Trophoblast cell (in vitro differentiated cells and primary cell): ENCODE measurements around the gene CYP27B1.

Source experiments
- DNase-seq, 2 donors: peaks; one replicate each; pipeline ENCODE4 v3.0.0-alpha.2; 2016
- H2AFZ ChIP-seq: 2 replicates; pipeline ENCODE4 v1.6.1; 2013; ENCODE audit warnings: low read length, moderate library complexity, mild to moderate bottlenecking; ENCODE audit not compliant: insufficient read depth, poor library complexity
- H2AK5ac ChIP-seq: 2 replicates; pipeline ENCODE4 v1.6.1; 2013; ENCODE audit warnings: mild to moderate bottlenecking, low read length
- H2BK120ac ChIP-seq: 2 replicates; pipeline ENCODE4 v1.6.1; 2013; ENCODE audit warnings: low read length, mild to moderate bottlenecking, moderate library complexity; ENCODE audit not compliant: insufficient read depth, poor library complexity
- H2BK12ac ChIP-seq: 2 replicates; pipeline ENCODE4 v1.6.1; 2013; ENCODE audit warnings: mild to moderate bottlenecking, low read length, moderate library complexity
- H2BK5ac ChIP-seq: 2 replicates; pipeline ENCODE4 v1.6.1; 2013; ENCODE audit warnings: low read length, low read depth, moderate library complexity, mild to moderate bottlenecking; ENCODE audit not compliant: poor library complexity
- H3K14ac ChIP-seq: 2 replicates; pipeline ENCODE4 v1.6.1; 2013; ENCODE audit warnings: mild to moderate bottlenecking, low read length
- H3K18ac ChIP-seq: 2 replicates; pipeline ENCODE4 v1.6.1; 2013; ENCODE audit warnings: mild to moderate bottlenecking, low read length
- H3K23ac ChIP-seq: 2 replicates; pipeline ENCODE4 v1.6.1; 2013; ENCODE audit warnings: low read length
- H3K27ac ChIP-seq: 2 replicates; pipeline ENCODE4 v1.5.1; 2013; ENCODE audit warnings: low read depth, mild to moderate bottlenecking, inconsistent platforms, low read length, moderate library complexity
- H3K27me3 ChIP-seq: 2 replicates; pipeline ENCODE4 v1.6.1; 2013; ENCODE audit warnings: inconsistent platforms, mild to moderate bottlenecking, low read length, moderate library complexity; ENCODE audit not compliant: insufficient read depth
- H3K36me3 ChIP-seq, 2 experiments: 1 replicate in 1 of 2; 2 replicates in 1 of 2; pipeline ENCODE4 v1.6.1; 2013; ENCODE audit warnings: low read length in 2 of 2, mild to moderate bottlenecking in 2 of 2, moderate library complexity in 1 of 2; ENCODE audit not compliant: insufficient read depth in 2 of 2, control insufficient read depth in 1 of 2
- H3K4ac ChIP-seq: 2 replicates; pipeline ENCODE4 v1.6.1; 2013; ENCODE audit warnings: low read depth, mild to moderate bottlenecking, low read length, moderate library complexity
- H3K4me1 ChIP-seq, 2 experiments: 1 replicate in 1 of 2; 2 replicates in 1 of 2; pipeline ENCODE4 v1.6.1; 2013; ENCODE audit warnings: low read length in 2 of 2, mild to moderate bottlenecking in 2 of 2, moderate library complexity in 1 of 2; ENCODE audit not compliant: insufficient read depth in 2 of 2, control insufficient read depth in 1 of 2
- H3K4me2 ChIP-seq: 2 replicates; pipeline ENCODE4 v1.6.1; 2013; ENCODE audit warnings: inconsistent platforms, mild to moderate bottlenecking, low read length, moderate library complexity
- H3K4me3 ChIP-seq: 2 replicates; pipeline ENCODE4 v1.5.1; 2013; ENCODE audit warnings: mild to moderate bottlenecking, low read depth, low read length, inconsistent platforms
- H3K79me1 ChIP-seq: one replicate; pipeline ENCODE4 v1.6.1; 2013; ENCODE audit warnings: low read length
- H3K79me2 ChIP-seq: 2 replicates; pipeline ENCODE4 v1.6.1; 2013; ENCODE audit warnings: low read length, mild to moderate bottlenecking; ENCODE audit not compliant: control insufficient read depth, insufficient read depth, poor library complexity
- H3K9ac ChIP-seq: 2 replicates; pipeline ENCODE4 v1.6.1; 2013; ENCODE audit warnings: mild to moderate bottlenecking, low read length
- H3K9me3 ChIP-seq: 2 replicates; pipeline ENCODE4 v1.6.1; 2013; ENCODE audit warnings: low read depth, mild to moderate bottlenecking, control low read depth, inconsistent platforms, low read length; ENCODE audit not compliant: insufficient read depth
- H4K12ac ChIP-seq: 2 replicates; pipeline ENCODE4 v1.6.1; 2013; ENCODE audit warnings: low read depth, mild to moderate bottlenecking, low read length, moderate library complexity
- H4K8ac ChIP-seq: 2 replicates; pipeline ENCODE4 v1.6.1; 2013; ENCODE audit warnings: low read depth, mild to moderate bottlenecking, low read length, moderate library complexity
- H4K91ac ChIP-seq: one replicate; pipeline ENCODE4 v1.6.1; 2013; ENCODE audit warnings: low read depth, mild to moderate bottlenecking, low read length, moderate library complexity
- WGBS: extraction: QIAGEN DNeasy Blood & Tissue Kit; methylation state at CpG from one replicate; pipeline ENCODE4 v1.1.7; 2013; ENCODE audit warnings: missing lambda C conversion rate; ENCODE audit not compliant: insufficient read length, insufficient coverage; ENCODE audit errors: extremely low coverage; 5-methylcytosine and 5-hydroxymethylcytosine counted together

CYP27B1 gene

GRCh38 chr12:57758552-57759359 lies 8.1 kb downstream of the CYP27B1 start:
- no peaks in the 10 kb centered on the region for H3K36me3 ChIP-seq
- H3K79me2 ChIP-seq, result no peaks in the 10 kb centered on the region
- no peak overlapping the region for H3K4ac ChIP-seq
- peaks cover 5% of the 10 kb centered on the region for H3K9me3 ChIP-seq
- no peak overlapping the region for H2BK12ac ChIP-seq
- WGBS, result no CpG with 5 or more reads among the region's 25 CpGs
- DNase-seq, result no peak
- H3K4me3 ChIP-seq, result no peak overlapping the region
- no peak overlapping the region for H3K14ac ChIP-seq
- H4K12ac ChIP-seq, result no peak overlapping the region
- no peak overlapping the region for H2BK120ac ChIP-seq
- no peak overlapping the region for H3K23ac ChIP-seq
- H2AK5ac ChIP-seq, result no peak overlapping the region
- no peak overlapping the region for H3K18ac ChIP-seq
- H3K79me1 ChIP-seq, result no peaks in the 10 kb centered on the region
- H2BK5ac ChIP-seq, result no peak overlapping the region
- H2AFZ ChIP-seq, result no peak overlapping the region
- peaks cover 30% of the 10 kb centered on the region for H3K27me3 ChIP-seq
- no peak overlapping the region for H3K4me2 ChIP-seq
- no peak overlapping the region for H3K27ac ChIP-seq
- H3K4me1 ChIP-seq, result peaks cover 2 to 8% of the 10 kb centered on the region in 2 experiments
- H3K9ac ChIP-seq, result no peak overlapping the region
- no peak overlapping the region for H4K91ac ChIP-seq
- no peak overlapping the region for H4K8ac ChIP-seq

DNA sequence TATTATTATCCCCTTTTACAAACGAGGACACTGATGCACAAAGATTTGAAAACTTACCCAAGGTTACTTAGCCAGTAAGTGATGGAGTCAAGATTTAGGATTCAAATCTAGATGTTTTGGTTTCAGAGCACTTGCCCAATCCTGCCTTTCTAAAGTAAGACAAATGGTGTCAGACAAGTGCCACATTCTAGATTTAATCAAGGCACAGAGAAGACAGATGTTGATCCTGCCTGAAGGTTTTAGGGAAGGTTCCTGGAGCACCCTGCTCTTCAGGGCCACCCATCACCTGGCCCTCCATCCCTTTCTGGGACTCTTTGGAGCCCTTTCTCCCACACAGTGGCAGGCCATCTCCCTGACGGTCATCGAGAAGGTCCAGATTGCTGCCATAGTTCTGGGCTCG lies 9.1 kb downstream of the CYP27B1 start:
- no peak overlapping the region for H3K4me3 ChIP-seq
- peaks cover 2 to 10% of the 10 kb centered on the region in 2 experiments for H3K4me1 ChIP-seq
- WGBS, result no CpG with 5 or more reads among the region's 4 CpGs
- no peak overlapping the region for H3K9ac ChIP-seq
- no peak for DNase-seq
- H3K14ac ChIP-seq, result no peak overlapping the region
- no peak overlapping the region for H3K4me2 ChIP-seq
- no peak overlapping the region for H3K23ac ChIP-seq
- no peaks in the 10 kb centered on the region for H3K36me3 ChIP-seq
- H3K79me1 ChIP-seq, result no peaks in the 10 kb centered on the region
- no peak overlapping the region for H4K8ac ChIP-seq
- H2BK12ac ChIP-seq, result no peak overlapping the region
- no peak overlapping the region for H2AFZ ChIP-seq
- H3K18ac ChIP-seq, result no peak overlapping the region
- H3K79me2 ChIP-seq, result no peaks in the 10 kb centered on the region
- no peak overlapping the region for H2AK5ac ChIP-seq
- H2BK5ac ChIP-seq, result no peak overlapping the region
- no peak overlapping the region for H3K27ac ChIP-seq
- no peak overlapping the region for H4K12ac ChIP-seq
- no peak overlapping the region for H4K91ac ChIP-seq
- H3K4ac ChIP-seq, result no peak overlapping the region
- peaks cover 22% of the 10 kb centered on the region for H3K27me3 ChIP-seq
- H2BK120ac ChIP-seq, result no peak overlapping the region
- H3K9me3 ChIP-seq, result peaks cover 5% of the 10 kb centered on the region

- H2BK12ac ChIP-seq, result no peak overlapping the region
- H3K79me1 ChIP-seq, result peaks cover 3% of the 10 kb centered on the region
- no peak overlapping the region for H2AFZ ChIP-seq
- H3K9ac ChIP-seq, result no peak overlapping the region
- H2AK5ac ChIP-seq, result no peak overlapping the region
- no peak overlapping the region for H3K23ac ChIP-seq
- H3K4me2 ChIP-seq, result peak overlapping the region; percentile 86
- H3K27me3 ChIP-seq, result peaks cover 22% of the 10 kb centered on the region
- H3K36me3 ChIP-seq, result no peaks in the 10 kb centered on the region
- no CpG with 5 or more reads among the region's 22 CpGs for WGBS
- no peak overlapping the region for H4K12ac ChIP-seq
- H3K9me3 ChIP-seq, result peaks cover 5% of the 10 kb centered on the region
- H3K14ac ChIP-seq, result no peak overlapping the region
- H4K91ac ChIP-seq, result no peak overlapping the region
- no peak overlapping the region for H3K18ac ChIP-seq
- H2BK120ac ChIP-seq, result no peak overlapping the region
- peaks cover 4% of the 10 kb centered on the region for H3K79me2 ChIP-seq
- peak in 1 of 2 donors; percentile 71 for DNase-seq
- no peak overlapping the region for H4K8ac ChIP-seq
- H3K4ac ChIP-seq, result no peak overlapping the region
- no peak overlapping the region for H2BK5ac ChIP-seq
- peaks cover 2 to 10% of the 10 kb centered on the region in 2 experiments for H3K4me1 ChIP-seq
- H3K4me3 ChIP-seq, result no peak overlapping the region
- no peak overlapping the region for H3K27ac ChIP-seq
These were observed 10.2 kb downstream of the CYP27B1 start for GRCh38 chr12:57756406-57757341.

DNA sequence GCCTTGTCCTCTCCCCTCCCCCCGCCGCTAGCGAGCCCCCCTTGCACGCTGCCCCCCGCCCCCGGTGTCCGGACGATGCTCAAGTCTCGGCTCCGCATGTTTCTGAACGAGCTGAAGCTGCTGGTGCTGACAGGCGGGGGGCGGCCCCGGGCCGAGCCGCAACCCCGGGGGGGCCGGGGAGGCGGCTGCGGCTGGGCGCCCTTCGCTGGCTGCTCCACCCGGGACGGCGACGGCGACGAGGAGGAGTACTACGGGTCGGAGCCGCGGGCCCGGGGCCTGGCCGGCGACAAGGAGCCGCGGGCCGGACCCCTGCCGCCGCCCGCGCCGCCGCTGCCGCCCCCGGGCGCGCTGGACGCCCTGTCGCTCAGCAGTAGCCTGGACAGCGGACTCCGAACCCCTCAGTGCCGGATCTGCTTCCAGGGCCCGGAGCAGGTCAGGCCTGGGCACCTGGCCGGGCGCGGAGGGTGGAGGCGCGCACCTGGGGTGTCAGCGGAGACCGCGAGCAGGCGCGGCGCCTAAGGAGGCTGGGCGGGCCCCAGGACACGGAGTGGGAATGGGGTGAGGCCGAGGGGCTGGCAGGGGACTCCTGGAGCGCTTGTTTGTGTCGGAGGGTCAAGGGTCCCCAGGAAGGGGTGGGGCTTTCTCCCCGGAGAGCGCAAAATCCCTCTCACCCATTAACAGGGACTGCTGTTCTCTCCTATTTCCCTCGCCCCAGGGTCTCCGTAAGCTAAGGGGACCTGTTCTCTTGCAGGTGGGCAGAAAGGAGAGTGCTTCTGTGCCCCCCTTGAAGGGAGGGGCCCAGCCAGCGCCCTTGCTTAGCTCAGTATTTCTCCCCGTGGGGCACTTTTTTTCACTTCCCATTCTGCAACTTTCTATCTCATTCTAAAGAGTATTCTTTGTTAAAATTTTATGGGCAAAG lies 11.2 kb downstream of the CYP27B1 start:
- Histone ChIP-seq H3K18ac (no peak overlapping the region), H2AK5ac (no peak overlapping the region), H4K91ac (no peak overlapping the region), H3K79me2 (peaks cover 9% of the 10 kb centered on the region), H3K4me1 (peaks cover 7 to 18% of the 10 kb centered on the region in 2 experiments), H3K27me3 (peaks cover 22% of the 10 kb centered on the region), H3K79me1 (peaks cover 3% of the 10 kb centered on the region), H3K9ac (no peak overlapping the region), H2BK12ac (no peak overlapping the region), H3K4me3 (peak overlapping the region; percentile 66), H3K9me3 (peaks cover 5% of the 10 kb centered on the region), H3K23ac (no peak overlapping the region), H3K4ac (no peak overlapping the region), H2AFZ (peak overlapping the region; percentile 66), H3K14ac (no peak overlapping the region), H3K27ac (no peak overlapping the region), H4K12ac (no peak overlapping the region), H2BK5ac (no peak overlapping the region), H3K4me2 (peak overlapping the region; percentile 86), H2BK120ac (no peak overlapping the region), H4K8ac (no peak overlapping the region), H3K36me3 (peaks cover 1 to 5% of the 10 kb centered on the region in 2 experiments)
- WGBS, result no CpG with 5 or more reads among the region's 76 CpGs
- peak in 1 of 2 donors; percentile 26 for DNase-seq
